Islet precursor cell (in vitro differentiated cells): ENCODE data around the gene ZNF555.

Experiments
- DNase-seq: peaks from one replicate; pipeline ENCODE4 v3.0.0-alpha.2; 2018

ZNF555 gene

GRCh38 chr19:2807379-2808128, 33.7 kb upstream of the ZNF555 start:
- peak; percentile 44 for DNase-seq

- DNase-seq: peak; percentile 50
Measured at GRCh38 chr19:2808129-2808941, 32.9 kb upstream of the ZNF555 start.

- DNase-seq: peak; percentile 40
Measured at GRCh38 chr19:2809387-2810140, 31.7 kb upstream of the ZNF555 start.

DNA sequence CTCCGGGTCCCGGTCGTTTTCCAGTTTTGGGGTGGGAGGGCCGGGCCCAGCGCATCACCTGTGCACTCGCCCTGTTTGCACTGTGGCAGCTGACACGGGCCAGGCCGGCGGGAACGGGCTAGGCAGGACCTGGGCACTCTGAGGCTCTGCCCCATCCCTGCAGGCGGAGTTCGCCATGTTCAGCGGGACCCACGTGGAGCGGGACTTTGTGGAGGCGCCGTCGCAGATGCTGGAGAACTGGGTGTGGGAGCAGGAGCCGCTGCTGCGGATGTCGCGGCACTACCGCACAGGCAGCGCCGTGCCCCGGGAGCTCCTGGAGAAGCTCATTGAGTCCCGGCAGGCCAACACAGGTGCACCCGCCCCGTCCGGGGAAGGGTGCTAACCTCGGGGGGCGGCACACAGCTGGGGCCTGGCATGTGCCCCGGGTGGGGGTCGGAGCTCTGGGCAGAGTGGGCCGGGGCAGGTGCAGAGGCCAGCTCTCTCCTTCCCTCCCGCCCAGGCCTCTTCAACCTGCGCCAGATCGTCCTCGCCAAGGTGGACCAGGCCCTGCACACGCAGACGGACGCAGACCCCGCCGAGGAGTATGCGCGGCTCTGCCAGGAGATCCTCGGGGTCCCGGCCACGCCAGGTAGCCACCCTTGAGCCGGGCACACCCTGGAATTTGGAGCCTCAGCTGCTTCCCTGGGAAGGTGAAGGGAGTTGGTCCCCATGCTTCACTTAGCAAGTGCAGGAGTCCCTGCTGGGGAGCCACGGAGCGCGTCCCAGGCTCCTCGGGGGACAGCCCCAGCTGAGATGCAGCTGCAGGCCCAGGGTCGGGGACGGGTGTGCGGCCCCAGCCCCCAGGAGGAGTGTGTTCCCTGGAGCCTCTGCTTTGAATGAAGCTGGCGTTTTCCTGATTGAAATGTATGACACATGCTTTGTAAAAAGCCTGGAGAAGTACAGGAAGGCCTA, 30.9 kb upstream of the ZNF555 start:
- peak; percentile 37 for DNase-seq

DNA sequence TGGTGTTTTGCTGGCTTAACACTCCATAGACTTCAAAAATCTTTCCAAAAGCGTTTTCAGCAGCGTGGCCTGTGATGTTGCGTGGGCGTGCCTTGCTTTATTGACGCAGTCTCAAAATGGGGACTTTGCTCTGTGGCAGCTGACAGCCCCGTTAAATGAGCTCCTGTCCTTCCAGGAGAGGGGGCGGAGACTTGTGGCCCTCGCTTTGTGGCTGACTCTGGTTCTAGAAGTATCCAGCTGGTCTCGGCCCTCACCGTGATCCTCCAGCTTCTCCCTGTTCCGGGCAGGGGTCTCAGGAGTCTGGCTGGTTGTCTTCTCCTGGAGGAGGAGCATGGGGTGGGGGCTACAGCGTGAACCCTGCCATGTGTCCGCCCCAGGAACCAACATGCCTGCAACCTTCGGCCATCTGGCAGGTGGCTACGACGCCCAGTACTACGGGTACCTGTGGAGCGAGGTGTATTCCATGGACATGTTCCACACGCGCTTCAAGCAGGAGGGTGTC, 30.0 kb upstream of the ZNF555 start:
- no peak for DNase-seq

GRCh38 chr19:2811735-2812413, 29.4 kb upstream of the ZNF555 start:
- peak; percentile 56 for DNase-seq

DNA sequence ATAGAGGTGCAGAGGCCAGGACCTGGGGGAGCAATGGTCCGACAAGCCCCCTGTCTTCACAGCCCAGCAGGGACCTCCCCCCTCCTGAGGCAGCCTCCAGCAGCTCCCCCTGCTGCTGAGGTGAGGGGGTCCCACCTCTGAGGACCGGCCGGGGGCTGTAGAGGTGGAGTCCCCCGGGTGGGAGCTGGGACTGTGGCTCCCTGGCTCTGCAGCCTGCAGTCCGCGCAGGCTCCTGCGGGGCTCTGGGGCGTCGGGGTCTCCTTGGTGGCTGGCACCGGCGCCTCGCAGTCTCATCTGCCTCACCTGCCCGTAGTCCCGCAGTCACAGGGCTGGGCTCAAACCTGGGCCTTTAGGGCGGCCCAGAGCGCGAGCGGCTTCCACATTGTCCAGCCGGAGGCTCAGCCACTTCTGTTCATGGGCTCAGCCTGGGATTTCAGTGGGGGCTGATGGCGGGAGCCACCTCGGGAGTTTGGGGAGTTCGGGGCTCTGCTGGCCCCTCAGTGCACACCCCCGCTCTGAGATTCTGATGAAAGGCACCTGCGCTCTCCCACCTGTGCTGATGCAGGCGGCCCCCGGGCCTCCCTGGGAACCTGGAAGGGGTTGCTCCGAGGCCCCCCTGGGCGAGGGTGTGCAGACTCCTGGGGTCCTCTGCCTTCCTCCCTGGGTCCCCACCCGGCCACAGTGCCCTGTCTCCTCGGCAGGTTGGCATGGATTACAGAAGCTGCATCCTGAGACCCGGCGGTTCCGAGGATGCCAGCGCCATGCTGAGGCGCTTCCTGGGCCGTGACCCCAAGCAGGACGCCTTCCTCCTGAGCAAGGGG, 28.7 kb upstream of the ZNF555 start:
- DNase-seq: peak; percentile 45

DNA sequence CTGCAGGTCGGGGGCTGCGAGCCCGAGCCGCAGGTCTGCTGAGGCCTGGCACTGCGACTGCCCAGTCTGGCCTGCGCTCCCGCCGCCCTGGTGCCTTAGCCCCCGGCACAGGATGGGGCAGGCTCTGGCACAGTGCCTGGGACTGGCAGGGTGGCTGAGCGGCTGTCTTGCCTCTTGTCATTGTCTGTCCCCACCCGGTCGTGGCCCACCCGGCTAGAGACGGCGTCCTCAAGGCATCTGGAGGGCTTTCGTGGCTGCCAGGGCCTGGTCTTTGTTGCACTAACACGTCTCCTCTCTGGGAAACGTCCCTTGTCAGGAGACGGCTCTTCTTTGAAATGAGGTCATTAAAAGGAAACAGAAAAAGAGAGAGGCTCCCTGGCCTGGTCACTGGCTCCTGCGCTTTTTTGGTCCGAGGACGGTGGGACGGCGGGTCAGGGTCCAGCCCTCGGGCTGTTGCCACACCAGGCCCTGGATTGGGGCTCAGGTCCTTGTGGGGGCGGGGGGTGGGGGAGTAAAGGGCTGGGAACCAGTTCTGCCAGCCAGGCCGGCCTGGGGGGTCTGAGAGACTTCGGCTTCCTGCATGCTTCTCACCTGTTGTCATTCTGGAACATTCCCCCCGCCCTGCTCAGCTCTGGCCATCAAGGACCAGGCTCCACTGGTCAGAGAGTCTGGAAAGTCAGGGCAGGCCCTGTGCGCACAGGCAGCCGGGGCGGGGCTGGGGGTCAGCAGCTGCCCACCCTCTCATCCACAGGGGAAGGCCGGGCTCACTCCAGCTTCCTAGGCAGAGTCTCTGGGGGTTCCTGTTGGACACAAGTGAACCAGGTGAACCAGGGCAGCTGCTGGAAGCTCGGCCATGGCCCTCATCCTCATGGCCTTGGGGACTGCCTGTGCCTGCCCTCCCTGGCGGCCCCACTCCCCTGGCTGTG, 27.8 kb upstream of the ZNF555 start:
- peak; percentile 89 for DNase-seq

GRCh38 chr19:2814426-2814825, 26.8 kb upstream of the ZNF555 start:
- DNase-seq: peak; percentile 36

DNA sequence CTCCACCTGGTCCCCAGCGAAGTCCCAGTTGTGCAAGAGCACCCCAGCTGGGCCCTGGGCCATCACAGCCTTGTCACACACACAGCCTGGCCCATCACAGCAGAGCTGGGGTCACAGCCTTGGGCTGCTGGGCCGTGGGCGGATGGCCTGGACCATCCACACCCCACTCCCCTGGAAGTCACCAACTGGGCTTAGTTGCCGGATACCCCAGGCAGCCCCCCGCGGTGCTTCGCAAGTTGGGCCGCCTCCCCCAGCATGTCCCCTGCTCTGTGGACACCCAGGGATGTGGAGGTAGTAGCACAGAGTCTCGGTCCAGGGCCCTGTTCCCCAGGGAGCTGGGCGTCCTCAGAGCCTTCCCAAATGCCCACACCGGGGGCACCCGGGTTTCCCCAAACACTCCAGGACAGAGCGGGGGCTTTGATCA, 26.1 kb upstream of the ZNF555 start:
- peak; percentile 38 for DNase-seq

DNA sequence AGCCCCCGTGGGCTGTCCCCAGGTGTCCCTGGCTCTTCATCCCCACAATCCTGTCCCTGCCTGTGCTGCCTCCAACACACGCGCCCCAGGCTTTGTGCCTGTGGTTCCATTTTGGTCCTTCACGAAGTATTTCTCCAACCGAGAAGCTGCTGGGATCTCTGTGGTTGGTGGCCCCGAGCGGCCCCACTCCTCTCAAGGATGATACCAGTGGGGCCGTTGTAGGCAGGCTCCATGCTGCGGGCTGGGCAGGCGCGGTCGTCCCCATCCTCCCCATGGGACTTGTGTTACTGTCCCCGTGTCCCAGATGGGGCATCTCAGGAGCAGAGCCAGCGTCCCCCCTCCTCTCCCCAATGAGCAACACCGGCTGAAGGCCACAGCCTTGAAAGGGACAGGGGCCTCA, 25.4 kb upstream of the ZNF555 start:
- peak; percentile 32 for DNase-seq

DNA sequence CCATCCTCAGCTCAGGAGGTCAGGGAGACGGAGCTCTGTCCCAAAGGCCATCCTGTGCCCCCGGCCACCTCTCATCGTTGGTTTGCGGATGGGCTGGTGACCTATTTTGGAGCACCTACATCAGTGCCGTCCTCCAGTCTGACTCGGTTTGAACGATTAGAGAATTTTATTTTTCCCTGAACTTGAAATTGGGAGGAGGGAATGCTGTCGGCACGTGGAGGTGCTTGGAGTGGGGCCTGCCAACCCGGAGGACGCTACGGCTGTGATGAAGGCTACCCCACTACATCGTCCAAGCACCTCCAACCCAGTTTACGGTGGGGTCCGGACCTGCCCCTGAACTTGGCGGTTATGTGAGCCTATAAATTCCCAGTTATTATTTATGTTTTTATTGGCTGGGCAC, 24.6 kb upstream of the ZNF555 start:
- DNase-seq: peak; percentile 42

- peak; percentile 81 for DNase-seq
Measured at GRCh38 chr19:2817237-2817829, 23.9 kb upstream of the ZNF555 start.

GRCh38 chr19:2819540-2820111, 21.6 kb upstream of the ZNF555 start, which contains the start of gene ZNF554:
TSS of gene ZNF554 (plus strand) at chr19:2819868. CDS start at chr19:2820072, 204 bp downstream.
- DNase-seq: peak; percentile 97

DNA sequence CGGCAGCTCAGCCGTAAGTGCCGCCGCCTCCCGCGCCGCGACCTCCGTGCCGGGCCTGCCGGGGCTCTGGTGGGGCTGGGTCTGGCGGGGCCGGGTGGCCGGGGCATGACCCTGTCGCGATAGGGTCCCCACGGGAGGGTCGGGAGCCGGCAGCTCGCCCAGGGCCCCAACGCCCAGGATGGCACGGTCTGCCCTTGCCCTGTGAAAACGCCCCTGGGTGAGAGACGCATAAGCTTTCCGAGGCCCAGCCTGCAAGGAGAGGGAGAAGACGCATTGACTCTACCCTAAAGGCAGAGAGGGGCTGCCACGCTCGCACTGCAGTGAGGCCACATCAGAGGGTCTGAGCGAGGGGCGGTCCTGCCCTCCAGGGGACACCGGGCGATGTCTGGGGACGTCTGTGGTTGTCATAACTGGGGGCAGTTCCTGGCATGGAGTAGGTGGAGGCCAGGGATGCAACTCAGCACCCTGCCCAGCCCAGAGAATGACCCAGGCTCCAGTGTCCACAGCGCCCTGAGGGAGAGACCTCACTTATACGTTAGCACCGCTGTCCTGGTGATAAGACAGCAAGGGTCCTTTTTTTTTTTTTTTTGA, 21.1 kb upstream of the ZNF555 start:
- DNase-seq: peak; percentile 67

GRCh38 chr19:2822846-2823245, 18.4 kb upstream of the ZNF555 start:
- DNase-seq: no peak

DNA sequence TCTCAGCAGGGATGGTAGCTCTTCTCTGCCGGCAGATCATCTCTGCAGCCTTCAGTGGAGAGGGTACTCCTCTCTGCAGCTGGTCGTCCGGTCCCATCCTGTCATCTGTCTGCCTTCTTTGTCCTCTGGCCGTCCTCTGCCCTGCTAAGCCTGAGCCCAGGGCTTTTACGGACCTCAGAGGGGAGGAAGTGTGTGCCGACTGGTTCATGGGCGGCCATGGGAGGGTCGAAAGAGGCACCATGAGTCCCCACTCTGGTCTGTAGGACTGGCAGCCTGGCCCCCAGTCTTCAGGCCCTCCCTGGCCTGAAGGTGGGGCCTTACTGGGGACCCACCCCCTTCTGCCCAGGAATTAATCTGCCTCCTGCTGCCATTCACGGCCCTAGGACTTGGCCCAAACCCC, 17.6 kb upstream of the ZNF555 start:
- no peak for DNase-seq

GRCh38 chr19:2824129-2824528, 17.1 kb upstream of the ZNF555 start:
- DNase-seq: no peak
